GM12874 (cell line): Measurements from ENCODE around the gene ARFGAP2.

ENCODE experiments used
- TF ChIP-seq, protein P1 (sequence below): IDR thresholded peaks from 2 replicates; pipeline ENCODE4 v1.5.1; 2011; ENCODE audit warnings: low read depth, mild to moderate bottlenecking, control low read depth, low read length, moderate library complexity; ENCODE audit not compliant: insufficient read depth

The ARFGAP2 gene

DNA sequence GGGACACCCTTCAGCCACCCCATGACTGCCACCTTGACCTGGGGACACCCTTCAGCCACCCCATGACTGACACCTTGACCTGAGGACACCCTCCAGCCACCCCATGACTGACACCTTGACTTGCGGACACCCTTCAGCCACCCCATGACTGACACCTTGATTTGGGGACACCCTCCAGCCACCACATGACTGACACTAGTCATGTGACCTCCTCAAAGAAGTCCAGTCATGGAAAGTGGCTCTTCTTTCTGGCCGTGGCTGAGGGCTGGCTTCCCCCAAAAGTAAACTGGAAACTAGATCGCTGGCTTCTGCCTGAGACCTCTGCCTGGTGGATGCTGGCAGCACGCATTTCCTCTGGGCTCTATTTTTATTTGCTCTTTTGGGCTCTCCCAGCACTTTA lies 28.4 kb downstream of the ARFGAP2 start:
- TF ChIP-seq, protein P1, sequence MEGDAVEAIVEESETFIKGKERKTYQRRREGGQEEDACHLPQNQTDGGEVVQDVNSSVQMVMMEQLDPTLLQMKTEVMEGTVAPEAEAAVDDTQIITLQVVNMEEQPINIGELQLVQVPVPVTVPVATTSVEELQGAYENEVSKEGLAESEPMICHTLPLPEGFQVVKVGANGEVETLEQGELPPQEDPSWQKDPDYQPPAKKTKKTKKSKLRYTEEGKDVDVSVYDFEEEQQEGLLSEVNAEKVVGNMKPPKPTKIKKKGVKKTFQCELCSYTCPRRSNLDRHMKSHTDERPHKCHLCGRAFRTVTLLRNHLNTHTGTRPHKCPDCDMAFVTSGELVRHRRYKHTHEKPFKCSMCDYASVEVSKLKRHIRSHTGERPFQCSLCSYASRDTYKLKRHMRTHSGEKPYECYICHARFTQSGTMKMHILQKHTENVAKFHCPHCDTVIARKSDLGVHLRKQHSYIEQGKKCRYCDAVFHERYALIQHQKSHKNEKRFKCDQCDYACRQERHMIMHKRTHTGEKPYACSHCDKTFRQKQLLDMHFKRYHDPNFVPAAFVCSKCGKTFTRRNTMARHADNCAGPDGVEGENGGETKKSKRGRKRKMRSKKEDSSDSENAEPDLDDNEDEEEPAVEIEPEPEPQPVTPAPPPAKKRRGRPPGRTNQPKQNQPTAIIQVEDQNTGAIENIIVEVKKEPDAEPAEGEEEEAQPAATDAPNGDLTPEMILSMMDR, result no peak

GRCh38 chr11:47147681-47148080 lies 29.0 kb downstream of the ARFGAP2 start:
- TF ChIP-seq, protein P1, result no peak

DNA sequence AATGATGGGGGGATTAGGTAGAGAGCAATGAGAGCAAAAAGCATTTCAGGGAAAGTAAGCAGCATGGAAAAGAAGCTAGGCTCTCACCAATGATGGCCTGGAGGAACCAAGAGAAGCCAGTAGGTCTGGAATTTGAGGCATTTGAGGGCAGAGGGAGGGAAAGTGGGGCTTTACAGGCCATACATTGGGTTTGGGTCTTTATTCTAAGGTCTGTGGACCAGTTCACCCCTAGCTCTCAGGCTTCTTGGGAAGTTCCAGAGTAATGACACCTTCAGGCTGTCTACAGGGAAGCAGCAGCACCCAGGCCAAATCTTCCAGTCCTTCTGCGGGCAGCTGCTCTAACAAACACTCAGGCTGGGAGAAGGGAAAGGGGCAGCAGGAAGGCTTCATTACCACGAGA lies 29.4 kb downstream of the ARFGAP2 start:
- TF ChIP-seq, protein P1, result no peak

GRCh38 chr11:47144541-47144940 lies 32.1 kb downstream of the ARFGAP2 start:
- TF ChIP-seq, protein P1, result no peak

DNA sequence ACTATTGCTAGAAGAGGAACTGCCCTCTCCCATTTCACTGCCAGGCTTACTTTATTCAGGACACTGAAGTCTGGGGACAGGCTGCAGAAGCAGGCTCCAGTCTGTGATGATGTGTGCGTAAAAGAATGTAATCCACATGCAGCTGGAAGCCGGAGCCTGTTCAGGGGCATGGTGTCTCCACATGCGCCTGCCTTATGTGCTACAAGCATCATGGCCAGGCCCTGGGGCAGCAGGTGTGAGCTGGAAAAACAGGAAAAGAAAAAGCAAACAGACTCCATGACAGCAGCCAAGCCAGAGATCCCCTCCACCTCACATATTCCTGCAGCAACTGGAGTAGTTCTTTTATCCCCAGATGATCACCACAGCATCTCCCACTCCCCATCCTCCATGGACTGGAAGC lies 33.4 kb downstream of the ARFGAP2 start:
- TF ChIP-seq, protein P1, result no peak

DNA sequence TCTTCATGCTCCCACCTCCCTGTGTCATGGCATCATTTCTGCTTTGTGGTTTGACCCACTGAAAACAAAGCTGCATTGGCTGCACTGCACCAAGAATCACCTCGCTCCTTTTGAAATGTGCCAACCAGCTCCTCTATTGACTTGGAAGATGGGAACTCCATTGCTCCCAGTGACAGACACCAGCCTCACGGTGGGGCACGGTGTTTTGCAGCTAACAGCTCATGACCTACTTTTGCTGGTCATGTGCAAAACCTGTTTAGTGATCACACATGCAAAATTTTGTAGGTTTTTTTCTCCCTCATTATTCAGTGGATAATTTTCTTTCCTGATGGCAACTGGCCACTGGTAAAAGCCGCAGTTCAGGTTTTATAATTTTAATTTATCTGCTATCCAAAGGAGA lies 36.8 kb downstream of the ARFGAP2 start:
- TF ChIP-seq, protein P1, result no peak

GRCh38 chr11:47137476-47137875 lies 39.2 kb downstream of the ARFGAP2 start:
- TF ChIP-seq, protein P1, result no peak

GRCh38 chr11:47136921-47137320 lies 39.8 kb downstream of the ARFGAP2 start:
- TF ChIP-seq, protein P1, result no peak
